ENCODE results near the gene PSG3. TPM values are rescaled to one million over a fixed set of nuclear protein-coding genes. Genes with fewer than 3 reads are reported as not detected.
"Not testable (repeated sequence)": the region's sequence is repeated elsewhere in the genome, so short reads cannot be mapped to it uniquely, and the experiment has no call there.

Gene PSG3
- total RNA-seq (not detected), total RNA-seq (0 to 0.06 (median 0) reads per million in 172 experiments)
- polyA plus RNA-seq (2013, experiment 1 of 2): not detected
- polyA plus RNA-seq (2013, experiment 2 of 2): not detected

DNA sequence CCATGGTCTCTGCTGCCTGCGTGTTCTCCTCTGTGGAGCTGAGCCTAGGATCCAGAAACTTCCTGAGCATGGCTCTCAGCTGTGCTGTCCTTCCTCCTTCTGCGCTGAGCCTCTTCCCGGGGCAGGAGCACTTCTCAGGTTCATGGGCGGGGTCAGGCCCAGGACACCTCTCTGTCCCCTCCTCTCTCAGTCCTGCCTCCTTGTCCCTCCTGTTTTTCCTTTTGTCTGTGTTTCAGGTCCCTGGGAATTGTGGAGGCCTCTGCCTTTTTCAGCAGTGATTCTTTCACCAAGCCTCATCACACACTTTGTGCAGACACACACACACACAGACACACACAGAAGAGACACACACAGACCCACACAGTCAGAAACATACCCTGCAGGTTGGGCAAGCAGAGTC is at the start of gene PSG3:
PSG3 (minus strand) TSS at position 101 of the 400 bp plus-strand sequence; CDS start at position 4, 97 bp downstream.
- DNase-seq; H3K4me1 Mint-ChIP-seq (ENCODE audit: low read depth); H3K9me3 Mint-ChIP-seq; H3K27me3 ChIP-seq (ENCODE audit: control insufficient read depth in 1 of 2, insufficient read depth in 2 of 2, low read length in 2 of 2); H3K36me3 ChIP-seq (ENCODE audit: insufficient read depth, low read length); H3K36me3 Mint-ChIP-seq (ENCODE audit: low read depth); H3K27ac ChIP-seq (ENCODE audit: low read depth in 1 of 2, low read length in 2 of 2); H3K4me1 ChIP-seq (ENCODE audit: insufficient read depth, low read length); ATAC-seq (ENCODE audit: poor library complexity); H3K4me3 Mint-ChIP-seq; CTCF ChIA-PET; H3K27ac Mint-ChIP-seq; H3K4me3 ChIP-seq (ENCODE audit: low read length); H3K9me3 ChIP-seq (ENCODE audit: control insufficient read depth in 1 of 2, insufficient read depth in 1 of 2, low read length in 2 of 2); intact Hi-C loops (cut with DNase I, micrococcal nuclease); POLR2A ChIA-PET: not testable (repeated sequence)
- peaks cover 35% of the 10 kb centered on the region for H3K27me3 Mint-ChIP-seq

DNA sequence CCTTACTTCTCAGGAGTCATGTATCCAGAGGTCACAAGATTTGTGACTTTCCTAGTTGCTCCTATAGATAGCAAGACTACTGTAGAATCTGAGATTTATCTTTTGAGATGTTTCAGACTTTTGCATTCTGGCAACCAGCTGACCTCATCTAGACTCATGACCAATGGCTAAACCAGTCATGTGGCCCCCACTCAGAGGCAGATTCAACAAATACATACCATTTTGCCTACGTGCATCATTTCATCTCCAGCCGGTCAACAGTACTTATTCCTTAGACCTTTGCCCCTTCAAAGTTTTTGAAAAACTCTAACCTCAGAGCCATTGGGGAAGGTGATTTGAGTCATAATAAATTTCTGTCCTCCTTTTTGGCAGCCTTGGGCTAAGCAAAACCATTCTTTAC is 48.5 kb upstream of the PSG3 start:
- intact Hi-C loops (cut with DNase I, micrococcal nuclease); H3K27ac ChIP-seq (ENCODE audit: low read depth in 1 of 2, low read length in 2 of 2): not testable (repeated sequence)

DNA sequence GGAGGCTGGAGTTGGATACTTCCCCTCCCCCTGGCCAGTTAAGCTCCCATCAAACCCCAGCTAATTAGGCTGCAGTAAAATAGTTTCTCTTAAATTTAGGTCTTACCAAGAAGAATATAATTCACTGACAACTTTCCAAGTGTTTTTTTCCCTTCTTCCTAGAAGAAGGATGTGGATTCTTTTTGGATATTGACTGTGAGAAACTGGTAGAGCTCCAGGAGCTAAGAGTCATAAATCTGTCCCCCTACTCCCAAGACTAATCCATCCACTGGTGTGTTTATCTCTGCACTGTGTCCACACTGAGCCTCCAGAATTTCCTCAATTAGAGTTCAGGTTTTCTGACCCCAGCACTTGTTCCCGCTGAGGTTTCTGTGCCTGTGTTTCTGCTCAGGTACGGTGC is 47.5 kb upstream of the PSG3 start:
- POLR2A ChIA-PET; H3K36me3 Mint-ChIP-seq (ENCODE audit: low read depth); intact Hi-C loops (cut with DNase I, micrococcal nuclease); H3K27me3 Mint-ChIP-seq; H3K4me3 Mint-ChIP-seq; H3K27ac Mint-ChIP-seq; CTCF ChIA-PET; H3K4me3 ChIP-seq (ENCODE audit: low read length); ATAC-seq (ENCODE audit: poor library complexity); DNase-seq; H3K9me3 ChIP-seq (ENCODE audit: control insufficient read depth in 1 of 2, insufficient read depth in 1 of 2, low read length in 2 of 2); H3K27ac ChIP-seq (ENCODE audit: low read depth in 1 of 2, low read length in 2 of 2); H3K4me1 ChIP-seq (ENCODE audit: insufficient read depth, low read length); H3K27me3 ChIP-seq (ENCODE audit: control insufficient read depth in 1 of 2, insufficient read depth in 2 of 2, low read length in 2 of 2); H3K9me3 Mint-ChIP-seq; H3K4me1 Mint-ChIP-seq (ENCODE audit: low read depth); H3K36me3 ChIP-seq (ENCODE audit: insufficient read depth, low read length): not testable (repeated sequence)

More for the DNA sequence above, 48.5 kb upstream of the PSG3 start:
- H3K4me3 Mint-ChIP-seq; H3K4me1 ChIP-seq (ENCODE audit: insufficient read depth, low read length); H3K27ac Mint-ChIP-seq; ATAC-seq (ENCODE audit: poor library complexity); H3K27me3 ChIP-seq (ENCODE audit: control insufficient read depth in 1 of 2, insufficient read depth in 2 of 2, low read length in 2 of 2); H3K4me1 Mint-ChIP-seq (ENCODE audit: low read depth); DNase-seq; CTCF ChIA-PET; H3K4me3 ChIP-seq (ENCODE audit: low read length); H3K36me3 Mint-ChIP-seq (ENCODE audit: low read depth); H3K27me3 Mint-ChIP-seq; H3K36me3 ChIP-seq (ENCODE audit: insufficient read depth, low read length); POLR2A ChIA-PET: not testable (repeated sequence)
- peaks cover 0 to 15% of the 10 kb centered on the region in 2 experiments for H3K9me3 ChIP-seq (ENCODE audit: control insufficient read depth in 1 of 2, insufficient read depth in 1 of 2, low read length in 2 of 2)
- peaks cover 10% of the 10 kb centered on the region for H3K9me3 Mint-ChIP-seq

DNA sequence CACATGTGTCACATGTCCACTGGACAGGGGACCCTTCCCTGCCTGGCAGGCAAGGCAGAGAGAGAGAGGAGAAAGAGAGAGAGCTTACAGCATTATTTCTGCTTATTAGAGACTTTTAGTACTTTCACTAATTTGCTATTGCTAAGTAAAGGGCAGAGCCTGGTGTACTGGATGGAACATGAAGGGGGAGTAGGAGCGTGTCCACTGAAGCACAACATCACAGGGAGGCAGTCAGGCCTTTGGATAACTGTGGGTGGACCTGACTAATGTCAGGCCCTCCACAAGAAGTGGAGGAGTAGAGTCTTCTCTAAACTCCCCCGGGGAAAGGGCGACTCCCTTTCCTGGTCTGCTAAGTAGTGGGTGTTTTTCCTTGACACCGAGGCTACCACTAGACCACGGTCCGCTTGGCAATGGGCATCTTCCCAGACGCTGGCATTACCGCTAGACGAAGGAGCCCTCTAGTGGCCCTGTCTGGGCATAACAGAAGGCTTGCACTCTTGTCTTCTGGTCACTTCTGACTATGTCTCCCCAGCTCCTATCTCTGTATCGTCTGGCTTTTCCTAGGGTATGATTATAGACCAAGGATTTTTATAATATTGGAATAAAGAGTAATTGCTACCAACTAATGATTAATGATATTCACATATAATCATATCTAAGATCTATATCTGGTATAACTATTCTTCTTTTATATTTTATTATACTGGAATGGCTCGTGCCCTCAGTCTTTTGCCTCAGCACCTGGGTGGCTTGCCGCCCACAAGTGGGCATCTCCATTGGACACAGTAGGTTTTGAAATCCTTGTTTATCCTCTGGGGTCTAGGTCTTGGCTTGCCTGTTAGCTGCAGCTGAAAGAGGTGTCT is 36.7 kb upstream of the PSG3 start:
- H3K4me3 Mint-ChIP-seq; H3K36me3 ChIP-seq (ENCODE audit: insufficient read depth, low read length); H3K27me3 ChIP-seq (ENCODE audit: control insufficient read depth in 1 of 2, insufficient read depth in 2 of 2, low read length in 2 of 2); H3K4me1 ChIP-seq (ENCODE audit: insufficient read depth, low read length); H3K36me3 Mint-ChIP-seq (ENCODE audit: low read depth); H3K27ac ChIP-seq (ENCODE audit: low read depth in 1 of 2, low read length in 2 of 2); ATAC-seq (ENCODE audit: poor library complexity); H3K27ac Mint-ChIP-seq; H3K4me3 ChIP-seq (ENCODE audit: low read length); intact Hi-C loops (cut with DNase I, micrococcal nuclease); H3K9me3 ChIP-seq (ENCODE audit: control insufficient read depth in 1 of 2, insufficient read depth in 1 of 2, low read length in 2 of 2); POLR2A ChIA-PET; H3K9me3 Mint-ChIP-seq; CTCF ChIA-PET; H3K4me1 Mint-ChIP-seq (ENCODE audit: low read depth): not testable (repeated sequence)
- peaks cover 60% of the 10 kb centered on the region for H3K27me3 Mint-ChIP-seq
- TF ChIP-seq, protein P1, sequence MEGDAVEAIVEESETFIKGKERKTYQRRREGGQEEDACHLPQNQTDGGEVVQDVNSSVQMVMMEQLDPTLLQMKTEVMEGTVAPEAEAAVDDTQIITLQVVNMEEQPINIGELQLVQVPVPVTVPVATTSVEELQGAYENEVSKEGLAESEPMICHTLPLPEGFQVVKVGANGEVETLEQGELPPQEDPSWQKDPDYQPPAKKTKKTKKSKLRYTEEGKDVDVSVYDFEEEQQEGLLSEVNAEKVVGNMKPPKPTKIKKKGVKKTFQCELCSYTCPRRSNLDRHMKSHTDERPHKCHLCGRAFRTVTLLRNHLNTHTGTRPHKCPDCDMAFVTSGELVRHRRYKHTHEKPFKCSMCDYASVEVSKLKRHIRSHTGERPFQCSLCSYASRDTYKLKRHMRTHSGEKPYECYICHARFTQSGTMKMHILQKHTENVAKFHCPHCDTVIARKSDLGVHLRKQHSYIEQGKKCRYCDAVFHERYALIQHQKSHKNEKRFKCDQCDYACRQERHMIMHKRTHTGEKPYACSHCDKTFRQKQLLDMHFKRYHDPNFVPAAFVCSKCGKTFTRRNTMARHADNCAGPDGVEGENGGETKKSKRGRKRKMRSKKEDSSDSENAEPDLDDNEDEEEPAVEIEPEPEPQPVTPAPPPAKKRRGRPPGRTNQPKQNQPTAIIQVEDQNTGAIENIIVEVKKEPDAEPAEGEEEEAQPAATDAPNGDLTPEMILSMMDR (IDR thresholded peaks at IDR 0.05): peak; percentile 68
- DNase-seq: peak in 9 of 14 experiments; percentile 1 to 31 (median 11)

DNA sequence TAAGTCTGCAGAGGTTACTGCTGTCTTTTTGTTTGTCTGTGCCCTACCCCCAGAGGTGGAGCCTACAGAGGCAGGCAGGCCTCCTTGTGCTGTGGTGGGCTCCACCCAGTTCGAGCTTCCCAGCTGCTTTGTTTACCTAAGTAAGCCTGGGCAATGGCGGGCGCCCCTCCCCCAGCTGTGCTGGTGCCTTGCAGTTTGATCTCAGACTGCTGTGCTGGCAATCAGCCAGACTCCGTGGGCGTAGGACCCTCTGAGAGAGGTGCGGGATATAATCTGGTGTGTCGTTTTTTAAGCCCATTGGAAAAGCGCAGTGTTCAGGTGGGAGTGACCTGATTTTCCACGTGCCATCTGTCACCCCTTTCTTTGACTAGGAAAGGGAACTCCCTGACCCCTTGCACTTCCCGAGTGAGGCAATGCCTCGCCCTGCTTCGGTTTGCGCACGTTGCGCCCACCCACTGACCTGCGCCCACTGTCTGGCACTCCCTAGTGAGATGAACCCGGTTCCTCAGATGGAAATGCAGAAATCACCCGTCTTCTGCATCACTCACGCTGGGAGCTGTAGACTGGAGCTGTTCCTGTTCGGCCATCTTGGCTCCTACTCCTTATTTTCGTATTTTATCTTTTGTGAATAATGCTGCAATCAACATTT is 34.4 kb upstream of the PSG3 start:
- H3K36me3 Mint-ChIP-seq (ENCODE audit: low read depth); H3K27ac ChIP-seq (ENCODE audit: low read depth in 1 of 2, low read length in 2 of 2); H3K9me3 ChIP-seq (ENCODE audit: control insufficient read depth in 1 of 2, insufficient read depth in 1 of 2, low read length in 2 of 2); H3K4me1 Mint-ChIP-seq (ENCODE audit: low read depth); ATAC-seq (ENCODE audit: poor library complexity); H3K4me1 ChIP-seq (ENCODE audit: insufficient read depth, low read length); DNase-seq; H3K27me3 ChIP-seq (ENCODE audit: control insufficient read depth in 1 of 2, insufficient read depth in 2 of 2, low read length in 2 of 2); H3K27ac Mint-ChIP-seq; CTCF ChIA-PET; intact Hi-C loops (cut with DNase I, micrococcal nuclease); H3K4me3 ChIP-seq (ENCODE audit: low read length); H3K9me3 Mint-ChIP-seq; H3K4me3 Mint-ChIP-seq; H3K36me3 ChIP-seq (ENCODE audit: insufficient read depth, low read length); POLR2A ChIA-PET: not testable (repeated sequence)
- H3K27me3 Mint-ChIP-seq: peaks cover 43% of the 10 kb centered on the region

DNA sequence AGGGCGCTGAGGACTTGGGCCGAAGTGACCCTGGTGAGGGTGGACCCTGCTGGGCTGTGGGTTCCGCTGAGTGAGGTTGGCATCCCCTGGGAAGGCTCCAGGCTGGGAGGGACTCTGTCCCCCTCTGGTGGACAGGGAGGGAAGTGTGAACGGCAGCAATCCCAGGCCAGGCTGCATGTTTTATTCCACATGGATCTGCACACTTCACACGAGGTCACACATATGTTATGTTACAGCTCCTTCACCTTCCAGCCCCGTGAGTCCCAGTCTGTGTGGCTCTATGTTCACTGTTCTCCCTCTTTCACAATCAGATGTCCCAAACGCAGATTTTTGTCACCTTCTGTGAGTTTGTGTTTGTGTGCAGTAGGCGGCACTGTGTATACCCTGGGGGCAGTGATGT is 27.0 kb upstream of the PSG3 start:
- H3K27ac ChIP-seq (ENCODE audit: low read depth in 1 of 2, low read length in 2 of 2); H3K9me3 Mint-ChIP-seq; CTCF ChIA-PET; H3K27ac Mint-ChIP-seq; DNase-seq; ATAC-seq (ENCODE audit: poor library complexity); H3K4me3 ChIP-seq (ENCODE audit: low read length); H3K9me3 ChIP-seq (ENCODE audit: control insufficient read depth in 1 of 2, insufficient read depth in 1 of 2, low read length in 2 of 2); POLR2A ChIA-PET; H3K4me1 Mint-ChIP-seq (ENCODE audit: low read depth); intact Hi-C loops (cut with DNase I, micrococcal nuclease); H3K36me3 ChIP-seq (ENCODE audit: insufficient read depth, low read length); H3K4me3 Mint-ChIP-seq; H3K4me1 ChIP-seq (ENCODE audit: insufficient read depth, low read length); H3K27me3 ChIP-seq (ENCODE audit: control insufficient read depth in 1 of 2, insufficient read depth in 2 of 2, low read length in 2 of 2); H3K36me3 Mint-ChIP-seq (ENCODE audit: low read depth): not testable (repeated sequence)
- peaks cover 24% of the 10 kb centered on the region for H3K27me3 Mint-ChIP-seq
